Stimulated activated CD8-positive, alpha-beta memory T cell treated with anti-CD3 and anti-CD28 coated beads, Interleukin-12 subunit alpha, Interleukin-12 subunit beta, amount 100 ng/mL, for 24 hours (primary cell): ENCODE results near the gene PCMT1.
"Not testable (repeated sequence)": the region's sequence is repeated elsewhere in the genome, so short reads cannot be mapped to it uniquely, and the experiment has no call there.

ENCODE experiments used
- DNase-seq: peaks from one replicate; pipeline ENCODE4 v3.0.0-alpha.2; 2020; ENCODE audit errors: extremely low read depth

Gene PCMT1

GRCh38 chr6:149749594-149750135 lies at the start of gene PCMT1:
Gene PCMT1 (plus strand): TSS chr6:149749741. CDS start chr6:149749902, 161 bp downstream.
- peak; percentile 72 for DNase-seq

- no peak for DNase-seq
These were observed 47.8 kb upstream of the PCMT1 start for GRCh38 chr6:149701714-149702113.

GRCh38 chr6:149711711-149712110 lies 37.8 kb upstream of the PCMT1 start:
- no peak for DNase-seq

GRCh38 chr6:149714442-149714841 lies 35.1 kb upstream of the PCMT1 start:
- DNase-seq = no peak

GRCh38 chr6:149716181-149716963 lies 33.2 kb upstream of the PCMT1 start:
- no peak for DNase-seq

GRCh38 chr6:149717255-149717587 lies 32.3 kb upstream of the PCMT1 start:
- DNase-seq = no peak

- DNase-seq = peak; percentile 78
These were observed 31.7 kb upstream of the PCMT1 start, which contains the start of gene LATS1 for GRCh38 chr6:149717588-149718458. Gene LATS1 (minus strand): TSS chr6:149718101. CDS start chr6:149702126, 15,975 bp downstream.

GRCh38 chr6:149719531-149719930 lies 30.0 kb upstream of the PCMT1 start:
- DNase-seq = no peak

- DNase-seq = no peak
These were observed 26.3 kb upstream of the PCMT1 start for GRCh38 chr6:149723262-149723661.

GRCh38 chr6:149723771-149724417 lies 25.6 kb upstream of the PCMT1 start:
- DNase-seq = no peak

- DNase-seq = no peak
These were observed 23.8 kb upstream of the PCMT1 start for GRCh38 chr6:149725785-149726184.

GRCh38 chr6:149727793-149728498 lies 21.6 kb upstream of the PCMT1 start:
- no peak for DNase-seq

- no peak for DNase-seq
These were observed 20.9 kb upstream of the PCMT1 start for GRCh38 chr6:149728499-149729234.

GRCh38 chr6:149729824-149730223 lies 19.7 kb upstream of the PCMT1 start:
- no peak for DNase-seq

GRCh38 chr6:149733089-149733720 lies 16.3 kb upstream of the PCMT1 start:
- DNase-seq = no peak

- DNase-seq = no peak
These were observed 14.6 kb upstream of the PCMT1 start for GRCh38 chr6:149734915-149735314.

GRCh38 chr6:149745252-149745651 lies 4.3 kb upstream of the PCMT1 start:
- DNase-seq = not testable (repeated sequence)

GRCh38 chr6:149746147-149746946 lies 3.2 kb upstream of the PCMT1 start, which contains the start of gene NUP43:
Gene NUP43 (minus strand): TSS chr6:149746529. CDS start chr6:149746495, 34 bp downstream.
- DNase-seq = peak; percentile 73

- not testable (repeated sequence) for DNase-seq
These were observed 403 bp upstream of the PCMT1 start for GRCh38 chr6:149749082-149749593.
